Measurements from ENCODE around the gene C6orf132. TPM values are rescaled to one million over a fixed set of nuclear protein-coding genes. Genes with fewer than 3 reads are reported as not detected.
A peak's percentile ranks its signal among the peaks of the same experiment; 100 is the strongest.
"Not testable (repeated sequence)": the region's sequence is repeated elsewhere in the genome, so short reads cannot be mapped to it uniquely, and the experiment has no call there.

The C6orf132 gene
- 41.2 TPM for total RNA-seq

GRCh38 chr6:42142118-42142835 is at the start of gene C6orf132:
Gene C6orf132, minus strand, starts transcription at chr6:42142620. Its CDS starts 176 bp downstream, at chr6:42142444.
- DNase-seq (ENCODE audit: low spot score), result peak; percentile 68

DNA sequence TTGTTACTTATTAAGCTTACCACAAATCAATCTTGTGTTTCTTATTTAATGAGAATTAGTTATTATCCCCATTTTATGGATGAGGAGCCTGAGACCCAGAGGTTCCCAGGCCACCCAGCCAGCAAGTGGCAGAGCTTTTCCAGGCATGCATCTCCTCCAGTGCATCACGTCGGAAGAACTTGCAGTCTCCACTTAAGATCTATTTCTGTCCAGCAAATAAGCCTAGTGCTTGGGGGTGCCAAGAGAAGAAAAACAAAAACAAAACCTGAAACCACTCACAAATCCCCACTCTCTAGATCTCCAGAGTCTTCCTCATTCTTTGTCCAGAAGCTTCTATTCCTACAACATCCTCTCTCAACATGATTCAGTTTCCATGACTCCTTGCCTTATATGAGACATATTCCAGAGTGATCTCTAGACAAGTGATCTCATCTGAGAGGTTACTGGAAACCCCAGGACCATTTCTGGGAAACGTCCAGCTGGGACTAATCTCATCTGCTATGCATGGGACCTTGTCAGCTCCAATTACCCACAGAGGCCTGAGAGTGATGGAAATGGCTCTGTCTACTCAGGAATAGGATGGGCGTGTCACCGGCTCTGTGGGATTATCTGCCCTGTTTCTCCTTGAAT is 48.2 kb upstream of the C6orf132 start:
- DNase-seq (ENCODE audit: low spot score), result no peak

- no peak for DNase-seq (ENCODE audit: low spot score)
Measured at GRCh38 chr6:42188406-42188805, 46.0 kb upstream of the C6orf132 start.

GRCh38 chr6:42185597-42185996 is 43.2 kb upstream of the C6orf132 start:
- DNase-seq (ENCODE audit: low spot score), result no peak

DNA sequence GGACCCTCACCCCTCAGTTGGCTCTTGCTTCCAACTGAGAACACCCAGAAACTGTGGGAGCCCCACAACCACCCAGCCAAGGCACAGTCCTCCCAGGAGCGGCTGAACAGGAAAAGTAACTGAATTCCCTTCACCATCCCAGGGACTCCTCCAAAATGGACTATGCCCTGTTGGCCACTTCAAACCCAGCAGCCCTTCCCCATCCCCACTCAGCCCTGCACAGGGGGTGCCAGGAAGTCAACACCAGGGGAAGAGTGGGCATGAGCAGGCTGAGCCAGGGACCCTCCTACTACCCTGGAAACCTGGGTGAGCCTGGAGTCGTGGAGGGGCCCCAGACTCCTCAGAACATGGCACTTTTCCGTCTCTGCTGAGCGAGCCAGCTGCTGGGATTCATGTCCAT is 42.1 kb upstream of the C6orf132 start:
- no peak for DNase-seq (ENCODE audit: low spot score)

GRCh38 chr6:42182101-42182500 is 39.7 kb upstream of the C6orf132 start:
- peak; percentile 38 for DNase-seq (ENCODE audit: low spot score)

DNA sequence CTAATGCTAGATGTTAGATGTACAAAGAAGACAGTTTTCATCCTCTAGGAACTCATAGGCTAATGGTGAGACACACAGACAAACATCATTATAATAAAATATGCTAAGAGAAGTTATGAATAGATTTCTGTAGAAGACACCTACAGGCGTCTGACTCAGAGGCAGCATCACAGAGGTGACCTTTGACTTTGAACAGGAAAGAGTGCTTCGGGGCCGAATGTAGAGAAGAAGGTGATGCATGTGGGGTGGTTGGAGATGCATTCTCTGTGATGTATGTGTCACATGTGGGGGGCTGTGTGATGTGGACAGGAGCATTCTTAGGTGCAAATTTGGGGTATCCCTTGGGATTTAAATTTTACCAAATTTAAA is 37.5 kb upstream of the C6orf132 start:
- no peak for DNase-seq (ENCODE audit: low spot score)

- DNase-seq (ENCODE audit: low spot score), result no peak
Measured at GRCh38 chr6:42179261-42179944, 37.0 kb upstream of the C6orf132 start.

GRCh38 chr6:42177514-42178364 is 35.3 kb upstream of the C6orf132 start:
- DNase-seq (ENCODE audit: low spot score), result no peak

GRCh38 chr6:42176981-42177380 is 34.6 kb upstream of the C6orf132 start:
- DNase-seq (ENCODE audit: low spot score), result no peak

- no peak for DNase-seq (ENCODE audit: low spot score)
Measured at GRCh38 chr6:42175860-42176259, 33.4 kb upstream of the C6orf132 start.

DNA sequence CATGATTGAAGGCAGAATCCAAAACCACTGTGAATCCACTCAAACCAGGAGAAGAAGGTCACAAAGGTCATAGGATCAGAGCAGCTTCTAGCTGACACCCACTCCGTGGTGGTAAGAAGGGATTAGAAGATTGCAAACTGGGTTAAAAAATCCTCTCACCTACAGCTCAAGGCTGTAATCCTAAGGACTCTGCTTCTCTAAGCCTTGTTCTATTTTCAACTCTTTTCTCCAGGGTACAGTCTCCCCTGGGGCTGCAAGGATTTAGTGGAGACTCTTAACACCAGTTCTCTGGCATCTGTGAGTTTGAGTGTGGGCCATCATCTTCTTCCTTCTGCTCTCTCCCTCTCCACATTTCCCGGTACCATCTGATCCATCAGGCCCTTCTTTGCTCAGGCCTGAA is 30.7 kb upstream of the C6orf132 start, which contains the start of gene GUCA1A:
Gene GUCA1A, plus strand, starts transcription at position 264 of the 400 bp plus-strand sequence. CDS start 250 bp downstream, outside the sequence.
- DNase-seq (ENCODE audit: low spot score), result no peak

DNA sequence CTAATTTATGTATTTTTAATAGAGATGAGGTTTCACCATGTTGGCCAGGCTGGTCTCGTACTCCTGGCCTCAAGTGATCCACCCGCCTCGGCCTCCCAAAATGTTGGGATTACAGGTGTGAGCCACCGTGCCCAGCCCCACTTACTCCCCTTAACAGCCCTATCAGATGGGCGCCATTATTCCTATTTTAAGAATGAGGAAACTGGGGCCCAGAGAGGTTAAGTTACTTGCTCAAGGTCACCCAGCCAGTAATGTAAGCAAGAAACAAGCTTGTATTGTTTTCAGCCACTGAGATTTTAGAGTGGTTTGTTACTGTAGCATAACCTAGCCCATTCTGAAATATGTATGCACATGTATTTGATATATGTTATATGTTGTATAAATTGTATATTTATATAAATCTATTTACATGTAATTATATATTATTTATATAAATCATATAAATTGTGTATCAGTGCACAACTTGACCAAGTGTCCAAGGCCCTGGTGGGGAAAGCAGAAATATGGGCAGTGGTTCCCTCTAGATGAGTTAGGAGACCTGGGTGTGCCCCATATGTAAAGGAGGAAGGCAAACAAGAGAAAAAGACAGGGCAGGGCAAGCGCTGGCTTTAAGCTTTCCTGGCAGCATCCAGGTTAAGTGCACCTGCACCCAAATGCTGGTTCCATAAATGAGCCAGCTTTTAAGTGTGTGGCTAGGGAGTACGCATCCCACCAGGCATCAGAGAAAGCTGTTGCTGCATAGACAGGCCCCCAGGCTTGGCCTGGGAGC is 29.6 kb upstream of the C6orf132 start:
- DNase-seq (ENCODE audit: low spot score), result no peak

DNA sequence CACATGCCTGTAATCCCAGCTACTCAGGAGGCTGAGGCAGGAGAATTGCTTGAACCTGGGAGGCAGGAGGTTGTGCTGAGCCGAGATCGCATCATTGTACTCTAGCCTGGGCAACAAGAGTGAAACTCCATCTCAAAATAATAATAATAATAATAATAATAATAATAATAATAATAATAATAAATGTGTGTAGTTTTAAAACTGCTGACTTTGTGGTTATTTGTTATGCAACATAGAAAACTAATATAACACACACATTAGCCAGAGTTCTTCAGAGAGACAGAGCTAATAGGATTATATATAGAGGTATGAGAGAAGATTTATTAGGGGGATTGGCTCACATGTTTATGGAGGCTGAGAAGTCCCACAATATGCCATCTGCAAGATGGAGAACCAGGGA is 27.4 kb upstream of the C6orf132 start:
- DNase-seq (ENCODE audit: low spot score), result not testable (repeated sequence)

- DNase-seq (ENCODE audit: low spot score), result no peak
Measured at GRCh38 chr6:42168650-42169049, 26.2 kb upstream of the C6orf132 start.

- peak; percentile 78 for DNase-seq (ENCODE audit: low spot score)
Measured at GRCh38 chr6:42166444-42167141, 24.2 kb upstream of the C6orf132 start.

DNA sequence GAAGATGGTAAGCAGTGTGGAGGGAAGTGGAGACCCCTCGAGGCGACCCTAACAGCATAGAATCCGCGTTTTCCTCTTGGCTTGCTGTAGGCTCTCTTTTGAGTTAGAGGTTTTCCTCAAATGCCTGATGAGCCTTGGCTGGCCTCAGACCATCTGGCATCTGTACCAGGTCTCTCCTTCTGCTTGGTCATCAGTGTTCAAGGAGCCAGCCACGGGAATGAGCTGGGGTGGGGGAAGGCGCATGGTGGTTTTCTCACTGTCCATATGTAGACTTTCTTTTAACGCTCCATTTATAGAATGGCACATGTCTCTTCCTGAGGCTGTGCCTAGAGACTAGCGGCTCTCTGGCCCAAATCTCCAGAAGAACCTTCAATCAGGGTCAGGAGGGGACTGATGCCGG is 22.6 kb upstream of the C6orf132 start:
- no peak for DNase-seq (ENCODE audit: low spot score)

DNA sequence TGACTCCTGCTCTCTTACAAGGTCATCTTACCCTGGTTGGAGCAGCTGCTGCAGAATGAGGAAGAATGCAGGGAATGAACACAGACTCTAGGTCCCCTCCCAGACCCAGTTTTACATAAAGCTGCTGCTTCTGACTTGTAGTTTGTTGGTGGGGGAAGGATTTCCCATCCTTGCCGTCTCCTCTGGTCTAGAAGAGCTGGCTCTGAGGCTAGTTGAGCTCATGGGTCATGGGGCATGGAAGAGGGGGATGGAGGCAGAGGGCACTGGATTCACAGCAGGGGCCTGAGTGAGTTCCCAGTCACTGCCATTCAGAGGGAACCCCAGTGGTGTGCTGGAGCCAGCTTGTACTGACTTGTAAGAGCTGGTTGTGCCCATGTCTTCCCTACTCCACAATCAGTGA is 21.6 kb upstream of the C6orf132 start:
- DNase-seq (ENCODE audit: low spot score), result no peak

GRCh38 chr6:42162812-42163211 is 20.4 kb upstream of the C6orf132 start:
- DNase-seq (ENCODE audit: low spot score), result no peak

DNA sequence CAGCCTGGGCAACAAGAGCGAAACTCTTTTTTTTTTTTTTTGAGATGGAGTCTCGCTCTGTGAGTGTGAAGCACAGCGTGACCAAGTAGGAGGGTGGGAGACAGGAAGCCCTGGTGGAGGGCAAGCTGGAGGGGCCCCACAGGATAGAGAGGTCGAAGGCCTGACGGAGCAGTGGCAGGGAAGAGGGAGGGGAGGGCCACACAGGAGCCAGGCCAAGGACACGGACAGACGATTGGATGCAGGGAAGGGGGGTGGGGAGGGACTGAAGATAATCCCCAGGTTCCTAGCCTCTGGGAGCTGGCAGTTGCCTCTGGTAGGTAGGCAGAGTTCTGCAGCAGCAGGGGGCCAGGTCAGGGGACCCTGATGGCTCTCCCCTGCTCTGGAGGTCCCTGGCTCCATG is 20.0 kb upstream of the C6orf132 start:
- no peak for DNase-seq (ENCODE audit: low spot score)

All from mucosa of gallbladder (tissue), 1 donor.